Measurements from ENCODE around the gene HOXB1. TPM values are rescaled to one million over a fixed set of nuclear protein-coding genes. Genes with fewer than 3 reads are reported as not detected.

HOXB1 gene
- total RNA-seq, 6 donors from 2014 or later: not detected

DNA sequence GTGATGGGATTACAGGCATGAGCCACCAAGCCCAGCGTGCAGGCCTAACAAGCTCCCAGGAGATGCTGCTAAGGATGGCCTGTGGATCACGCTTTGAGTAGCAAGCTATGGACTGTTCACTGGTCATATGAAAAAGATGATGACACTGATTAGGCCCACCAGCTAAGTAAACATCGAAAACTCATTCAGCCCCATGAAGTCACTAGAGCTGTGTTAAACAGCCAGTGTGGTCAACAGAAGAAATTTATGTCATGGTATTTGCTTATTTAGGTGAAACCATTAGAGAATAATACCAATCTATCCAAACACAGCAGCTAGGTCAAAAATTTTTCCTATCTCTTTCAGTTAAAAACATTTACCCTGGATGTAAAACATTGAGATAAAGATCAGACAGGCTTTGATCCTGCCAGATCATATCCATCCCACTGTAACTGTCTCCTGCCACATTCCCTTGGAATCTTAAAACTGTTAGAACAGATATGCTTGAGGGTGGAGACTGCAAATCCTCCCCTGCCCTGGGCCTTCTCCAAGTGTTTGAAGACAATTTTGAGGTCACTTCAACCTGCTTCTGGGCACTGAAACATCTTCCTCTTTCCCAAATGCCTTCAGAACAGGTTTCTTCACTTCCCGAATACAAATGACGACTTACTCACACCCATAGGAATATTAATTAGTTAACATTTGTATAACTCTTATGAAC lies 30.9 kb downstream of the HOXB1 start:
- no peaks in the 10 kb centered on the region for H3K9me3 ChIP-seq
- ATAC-seq (ENCODE audit: low FRiP score in 2 of 2): no peak
- no peak overlapping the region for H3K27ac ChIP-seq
- H3K27me3 ChIP-seq: no peaks in the 10 kb centered on the region
- 89% methylated on average over 5 of the region's 5 CpGs for WGBS, 2 donors
- no peaks in the 10 kb centered on the region for H3K36me3 ChIP-seq
- no peak overlapping the region for H3K4me3 ChIP-seq
- TF ChIP-seq POLR2AphosphoS5 (IDR thresholded peaks at IDR 0.05) (no peak), EP300 (IDR thresholded peaks at IDR 0.05) (no peak), POLR2A (IDR thresholded peaks at IDR 0.05) (no peak)
- TF ChIP-seq, protein P1, sequence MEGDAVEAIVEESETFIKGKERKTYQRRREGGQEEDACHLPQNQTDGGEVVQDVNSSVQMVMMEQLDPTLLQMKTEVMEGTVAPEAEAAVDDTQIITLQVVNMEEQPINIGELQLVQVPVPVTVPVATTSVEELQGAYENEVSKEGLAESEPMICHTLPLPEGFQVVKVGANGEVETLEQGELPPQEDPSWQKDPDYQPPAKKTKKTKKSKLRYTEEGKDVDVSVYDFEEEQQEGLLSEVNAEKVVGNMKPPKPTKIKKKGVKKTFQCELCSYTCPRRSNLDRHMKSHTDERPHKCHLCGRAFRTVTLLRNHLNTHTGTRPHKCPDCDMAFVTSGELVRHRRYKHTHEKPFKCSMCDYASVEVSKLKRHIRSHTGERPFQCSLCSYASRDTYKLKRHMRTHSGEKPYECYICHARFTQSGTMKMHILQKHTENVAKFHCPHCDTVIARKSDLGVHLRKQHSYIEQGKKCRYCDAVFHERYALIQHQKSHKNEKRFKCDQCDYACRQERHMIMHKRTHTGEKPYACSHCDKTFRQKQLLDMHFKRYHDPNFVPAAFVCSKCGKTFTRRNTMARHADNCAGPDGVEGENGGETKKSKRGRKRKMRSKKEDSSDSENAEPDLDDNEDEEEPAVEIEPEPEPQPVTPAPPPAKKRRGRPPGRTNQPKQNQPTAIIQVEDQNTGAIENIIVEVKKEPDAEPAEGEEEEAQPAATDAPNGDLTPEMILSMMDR (IDR thresholded peaks at IDR 0.05): no peak
- H3K4me1 ChIP-seq: no peaks in the 10 kb centered on the region
- DNase-seq: no peak

DNA sequence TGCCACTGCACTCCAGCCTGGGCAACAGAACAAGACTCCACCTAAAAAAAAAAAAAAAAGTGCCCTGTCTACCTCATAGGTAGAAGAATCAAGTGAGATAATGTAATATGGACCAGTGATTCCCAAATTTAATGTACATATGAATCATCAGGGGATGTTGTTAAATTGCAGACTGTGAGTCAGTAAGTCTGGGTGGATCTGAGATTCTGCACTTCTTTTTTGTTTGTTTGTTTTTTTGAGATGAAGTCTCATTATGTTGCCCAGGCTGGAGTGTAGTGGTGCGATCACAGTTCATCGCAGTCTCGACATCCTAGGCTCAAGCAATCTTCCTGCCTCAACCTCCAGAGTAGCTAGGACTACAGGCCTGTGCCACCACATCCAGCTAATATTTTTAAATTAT lies 31.6 kb downstream of the HOXB1 start:
- 92 to 96% methylated on average over 3 of the region's 3 CpGs for WGBS, 2 donors
- no peak overlapping the region for H3K27ac ChIP-seq
- H3K9me3 ChIP-seq: no peaks in the 10 kb centered on the region
- no peak overlapping the region for H3K4me3 ChIP-seq
- H3K4me1 ChIP-seq: no peaks in the 10 kb centered on the region
- ATAC-seq (ENCODE audit: low FRiP score in 2 of 2) (no peak), DNase-seq (no peak)
- no peaks in the 10 kb centered on the region for H3K27me3 ChIP-seq
- no peaks in the 10 kb centered on the region for H3K36me3 ChIP-seq
- TF ChIP-seq EP300 (IDR thresholded peaks at IDR 0.05) (no peak), POLR2A (IDR thresholded peaks at IDR 0.05) (no peak), POLR2AphosphoS5 (IDR thresholded peaks at IDR 0.05) (no peak)
- TF ChIP-seq, protein P1 (IDR thresholded peaks at IDR 0.05): no peak

DNA sequence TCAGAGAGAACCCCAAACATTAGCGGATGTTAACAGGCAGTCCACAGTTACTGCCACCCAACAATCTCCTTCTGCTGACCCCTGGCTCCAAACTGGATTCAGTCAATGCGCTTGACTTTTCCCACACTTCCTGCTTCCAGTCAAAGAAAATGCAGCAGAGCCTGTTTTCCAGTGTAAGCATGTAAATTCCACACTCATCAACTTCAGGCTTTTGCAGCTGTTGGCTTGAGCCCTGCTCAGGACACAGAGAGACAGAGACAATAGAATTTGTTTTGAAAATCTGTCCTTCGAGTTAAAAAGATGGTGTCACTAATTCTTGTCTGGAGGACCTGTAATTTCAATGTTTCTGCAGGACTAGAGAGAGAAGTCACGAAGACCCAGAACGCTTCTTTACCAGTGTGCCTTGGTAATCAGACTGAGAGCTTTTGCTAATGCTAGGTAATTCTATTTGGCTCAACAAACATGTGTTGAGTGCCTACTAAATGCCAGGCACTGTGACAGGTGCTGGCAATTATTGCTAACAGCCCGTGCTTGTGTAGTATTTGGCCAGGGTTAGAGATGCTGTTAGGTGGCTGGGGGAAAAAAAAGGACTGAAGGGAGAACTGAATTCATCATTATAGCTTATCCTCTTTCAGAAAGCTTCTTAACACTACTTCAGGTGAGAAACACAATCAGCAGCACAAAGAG lies 32.5 kb downstream of the HOXB1 start:
- TF ChIP-seq EP300 (IDR thresholded peaks at IDR 0.05) (no peak), POLR2AphosphoS5 (IDR thresholded peaks at IDR 0.05) (no peak), POLR2A (IDR thresholded peaks at IDR 0.05) (no peak)
- TF ChIP-seq, protein P1 (IDR thresholded peaks at IDR 0.05): no peak
- DNase-seq (no peak), ATAC-seq (ENCODE audit: low FRiP score in 2 of 2) (no peak)
- Histone ChIP-seq H3K4me1 (peaks cover 0 to 1% (median under 1%) of the 10 kb centered on the region in 4 donors), H3K36me3 (no peaks in the 10 kb centered on the region), H3K27ac (no peak overlapping the region), H3K4me3 (no peak overlapping the region), H3K27me3 (no peaks in the 10 kb centered on the region), H3K9me3 (no peaks in the 10 kb centered on the region)
- WGBS, 2 donors: 57 to 63% methylated on average over 6 of the region's 6 CpGs

DNA sequence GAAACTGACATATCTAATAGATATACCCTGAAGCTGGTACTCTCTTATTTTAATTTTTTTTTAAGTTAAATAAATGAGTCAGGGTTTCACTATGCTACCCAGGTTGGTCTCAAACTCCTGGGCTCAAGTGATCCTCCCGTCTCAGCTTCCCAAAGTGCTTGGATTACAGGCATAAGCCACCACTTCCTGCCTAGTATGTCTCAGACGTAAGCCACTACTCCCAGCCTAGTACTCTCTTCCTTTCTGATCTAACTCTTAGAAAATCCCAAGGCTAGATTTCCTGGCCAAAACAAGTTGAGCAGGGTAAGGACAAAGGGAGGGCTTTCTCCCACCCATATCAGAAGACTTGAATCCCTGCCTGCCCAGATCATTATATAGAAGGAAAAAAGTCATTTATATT lies 33.7 kb downstream of the HOXB1 start:
- Histone ChIP-seq H3K4me3 (no peak overlapping the region), H3K36me3 (no peaks in the 10 kb centered on the region), H3K27ac (no peak overlapping the region), H3K4me1 (peaks cover 8 to 13% (median 12%) of the 10 kb centered on the region in 4 donors), H3K27me3 (peaks cover 0 to 9% (median 2%) of the 10 kb centered on the region in 4 donors), H3K9me3 (no peaks in the 10 kb centered on the region)
- ATAC-seq (ENCODE audit: low FRiP score in 2 of 2) (no peak), DNase-seq (no peak)
- WGBS, 2 donors: 28 to 33% methylated on average over 2 of the region's 2 CpGs
- TF ChIP-seq EP300 (IDR thresholded peaks at IDR 0.05) (no peak), POLR2AphosphoS5 (IDR thresholded peaks at IDR 0.05) (no peak), POLR2A (IDR thresholded peaks at IDR 0.05) (no peak)

DNA sequence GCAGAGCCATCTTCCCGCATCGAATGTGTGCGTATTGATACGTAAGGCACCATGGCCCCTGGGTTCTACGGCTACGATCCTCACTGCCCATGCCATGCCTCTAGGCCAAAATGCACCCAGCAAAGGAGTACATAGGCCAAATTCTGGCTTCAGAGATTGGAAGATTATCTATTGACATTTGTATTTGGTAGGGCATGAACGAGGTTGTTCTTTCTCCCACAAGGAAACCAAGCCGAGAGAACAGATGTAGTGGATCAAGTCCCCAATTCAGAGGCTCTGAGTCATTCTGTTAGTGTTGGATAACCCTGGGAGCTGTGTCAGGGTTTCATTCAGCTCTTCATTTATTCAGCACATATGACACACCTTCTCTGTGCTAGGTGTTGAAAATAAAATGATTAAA lies 36.5 kb downstream of the HOXB1 start:
- no peak overlapping the region for H3K4me3 ChIP-seq
- H3K36me3 ChIP-seq: no peaks in the 10 kb centered on the region
- H3K4me1 ChIP-seq: peaks cover 8 to 20% (median 19%) of the 10 kb centered on the region in 4 donors
- TF ChIP-seq, protein P1 (IDR thresholded peaks at IDR 0.05): no peak
- no peak for TF ChIP-seq POLR2AphosphoS5 (IDR thresholded peaks at IDR 0.05)
- no peak for TF ChIP-seq EP300 (IDR thresholded peaks at IDR 0.05)
- TF ChIP-seq POLR2A (IDR thresholded peaks at IDR 0.05): no peak
- no peaks in the 10 kb centered on the region for H3K9me3 ChIP-seq
- no peak overlapping the region for H3K27ac ChIP-seq
- DNase-seq (no peak), ATAC-seq (ENCODE audit: low FRiP score in 2 of 2) (no peak)
- 60 to 87% methylated on average over 2 to 8 of the region's 8 CpGs for WGBS, 2 donors
- peaks cover 0 to 9% (median 2%) of the 10 kb centered on the region in 4 donors for H3K27me3 ChIP-seq

Measured in upper lobe of left lung (tissue), 6 donors.